NCI-H2196 (cell line): ENCODE data around the gene OR56A5.
"Not testable (repeated sequence)": the region's sequence is repeated elsewhere in the genome, so short reads cannot be mapped to it uniquely, and the experiment has no call there.

ENCODE experiments used
- DNase-seq: peaks from one replicate; lab custom pipeline; 2025; ENCODE audit not compliant: unreplicated experiment; lab: John Stamatoyannopoulos, UW

The OR56A5 gene, protein sequence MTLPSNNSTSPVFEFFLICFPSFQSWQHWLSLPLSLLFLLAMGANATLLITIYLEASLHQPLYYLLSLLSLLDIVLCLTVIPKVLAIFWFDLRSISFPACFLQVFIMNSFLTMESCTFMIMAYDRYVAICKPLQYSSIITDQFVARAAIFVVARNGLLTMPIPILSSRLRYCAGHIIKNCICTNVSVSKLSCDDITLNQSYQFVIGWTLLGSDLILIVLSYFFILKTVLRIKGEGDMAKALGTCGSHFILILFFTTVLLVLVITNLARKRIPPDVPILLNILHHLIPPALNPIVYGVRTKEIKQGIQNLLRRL

DNA sequence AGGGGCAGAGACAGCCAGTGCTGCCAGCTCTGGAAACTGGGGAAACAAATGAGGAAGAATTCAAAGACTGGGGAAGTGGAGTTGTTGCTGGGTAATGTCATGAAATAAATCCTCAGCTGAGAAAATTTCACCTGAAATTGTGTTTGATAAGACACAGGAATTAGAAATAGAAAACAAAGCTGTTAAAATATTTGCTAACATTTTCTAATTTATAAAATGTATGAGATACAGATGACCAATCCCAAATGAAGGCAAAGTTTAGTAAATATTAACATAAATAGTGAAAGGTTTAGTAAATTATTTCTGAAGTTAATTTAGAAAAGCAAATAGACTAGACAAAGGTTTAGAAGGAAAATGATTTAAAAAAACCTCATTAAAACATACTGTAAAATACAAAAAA is at the start of gene OR56A5:
TSS of gene OR56A5 (minus strand) at position 101 of the 400 bp plus-strand sequence. CDS start at position 101, 0 bp downstream.
- no peak for DNase-seq

DNA sequence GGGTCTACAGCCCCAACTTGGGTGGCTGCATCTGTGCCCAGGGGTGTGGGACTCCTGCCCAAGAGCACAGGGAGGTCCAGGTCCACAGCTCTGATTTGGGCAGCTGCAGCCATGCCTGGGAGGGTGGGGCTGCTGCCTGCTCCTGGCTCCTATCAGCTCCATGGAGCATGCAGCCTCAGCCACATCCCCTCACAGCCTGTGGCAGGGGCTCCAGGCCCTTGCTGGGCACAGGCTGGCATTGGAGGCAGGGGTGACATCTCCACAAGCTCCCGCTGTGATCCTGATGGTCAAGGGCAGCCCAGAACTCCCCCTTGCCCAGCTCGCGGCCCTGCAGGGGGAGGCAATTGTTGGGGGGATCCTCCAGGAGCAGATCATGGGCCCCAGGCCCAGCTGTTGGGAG is 44.7 kb upstream of the OR56A5 start:
- DNase-seq: no peak

DNA sequence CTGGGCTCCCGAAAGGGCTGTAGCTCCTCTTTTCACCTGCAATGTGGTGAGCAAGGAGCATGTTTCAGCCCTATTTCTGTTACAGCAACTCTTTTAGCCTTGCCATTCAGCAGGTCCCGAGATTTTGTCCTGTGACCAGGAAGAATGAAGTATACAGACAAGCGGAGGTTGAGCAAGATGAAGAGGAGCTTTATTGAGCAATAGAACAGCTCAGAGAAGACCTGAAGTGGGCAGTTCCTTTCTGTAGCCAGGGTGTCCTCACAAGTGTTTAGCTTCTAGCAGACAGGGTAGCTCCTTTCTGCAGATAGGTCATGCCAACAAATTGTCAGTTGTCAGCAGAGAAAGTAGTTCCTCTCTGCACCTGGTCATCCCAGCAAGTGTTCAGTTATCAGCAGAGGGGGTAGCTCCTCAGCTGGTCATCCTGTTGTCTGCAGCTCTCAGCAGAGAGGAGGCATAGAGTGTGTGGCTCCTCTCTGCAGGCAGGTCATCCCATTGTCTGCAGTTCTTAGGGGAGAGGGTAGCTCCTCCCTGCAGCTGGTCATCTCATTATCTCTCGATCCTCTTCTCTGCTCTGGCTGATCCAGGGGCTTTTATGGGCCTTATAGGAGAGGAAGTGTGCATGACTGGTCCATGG is 43.9 kb upstream of the OR56A5 start:
- DNase-seq: no peak

DNA sequence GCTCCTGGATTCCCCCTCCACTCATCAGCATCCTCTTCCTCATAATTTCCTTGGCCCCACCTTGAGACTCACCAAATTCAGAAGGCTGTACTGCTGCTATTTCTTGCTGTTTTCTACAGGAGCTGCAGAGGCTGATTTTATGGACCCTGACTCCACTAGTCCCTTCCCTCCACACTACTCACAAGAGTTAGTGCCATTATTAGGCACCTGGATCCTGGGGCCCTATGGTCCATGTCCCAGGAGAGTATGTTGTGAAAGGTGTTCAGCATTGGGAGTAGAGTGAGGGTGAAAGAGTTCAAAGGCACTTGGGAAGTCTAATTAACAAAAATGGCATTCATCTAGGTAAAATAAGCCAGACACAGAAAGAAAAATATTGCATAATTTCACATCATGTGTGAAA is 38.6 kb upstream of the OR56A5 start, which contains the start of gene OR56A4:
TSS of gene OR56A4 (minus strand) at position 101 of the 400 bp plus-strand sequence. CDS start 3,954 bp downstream, outside the sequence.
- no peak for DNase-seq

DNA sequence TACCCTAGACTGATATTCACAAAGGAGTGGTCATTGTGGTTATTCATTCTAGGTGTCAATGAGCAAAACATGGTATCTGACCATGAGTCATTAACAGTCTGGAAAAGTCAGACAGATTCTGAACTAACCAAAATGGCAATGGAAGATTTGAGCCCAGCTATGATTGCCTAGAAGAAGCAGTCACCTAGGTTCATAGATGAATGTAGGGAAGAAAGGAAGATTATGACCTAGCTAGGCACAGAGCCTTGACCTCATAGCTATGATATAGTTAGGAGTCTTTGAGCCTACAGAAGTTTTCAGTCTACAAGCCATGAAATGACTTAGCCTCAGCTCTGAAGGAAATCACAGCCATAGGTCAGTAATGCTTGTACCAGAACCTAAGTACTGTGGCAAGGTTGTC is 38.1 kb upstream of the OR56A5 start:
- no peak for DNase-seq

DNA sequence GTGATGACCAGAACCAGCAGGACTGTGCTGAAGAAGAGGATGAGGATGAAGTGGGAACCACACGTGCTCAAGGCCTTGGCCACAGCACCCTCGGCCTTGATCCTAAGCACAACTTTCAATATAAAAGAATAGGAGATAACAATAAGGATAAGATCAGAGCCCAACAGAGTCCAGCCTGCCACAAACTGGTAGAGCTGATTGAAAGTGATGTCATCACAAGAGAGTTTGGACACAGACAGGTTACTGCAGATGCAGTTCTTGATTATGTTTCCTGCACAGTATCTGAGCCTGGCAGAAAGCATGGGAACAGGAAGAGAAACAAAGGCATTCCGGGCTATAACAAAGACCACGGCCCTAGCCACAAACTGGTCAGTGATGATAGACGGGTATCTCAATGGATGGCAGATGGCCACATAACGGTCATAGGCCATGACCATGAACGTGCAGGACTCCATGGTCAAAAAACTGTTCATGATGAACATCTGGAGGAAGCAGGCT is 34.0 kb upstream of the OR56A5 start:
- DNase-seq: no peak

DNA sequence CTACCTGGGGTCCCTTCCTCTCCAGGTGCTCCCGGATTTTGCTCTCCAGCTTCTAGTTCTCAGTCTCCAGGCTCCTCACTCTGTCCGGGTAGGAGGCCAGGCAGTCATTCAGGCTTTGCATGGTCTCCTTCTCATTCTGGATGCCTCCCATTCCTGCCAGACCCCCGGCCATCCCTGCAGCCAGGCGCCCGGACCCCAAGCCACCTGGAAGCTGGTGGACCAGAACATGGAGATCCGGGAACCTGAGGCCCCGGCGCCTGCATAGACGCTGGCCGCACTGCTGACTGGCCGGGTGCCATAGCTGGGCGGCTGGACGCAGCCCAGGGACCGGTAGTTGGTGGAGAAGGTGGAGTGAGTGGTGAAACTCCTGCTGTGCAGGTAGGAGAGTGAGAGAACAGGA is 26.5 kb upstream of the OR56A5 start:
- DNase-seq: no peak

DNA sequence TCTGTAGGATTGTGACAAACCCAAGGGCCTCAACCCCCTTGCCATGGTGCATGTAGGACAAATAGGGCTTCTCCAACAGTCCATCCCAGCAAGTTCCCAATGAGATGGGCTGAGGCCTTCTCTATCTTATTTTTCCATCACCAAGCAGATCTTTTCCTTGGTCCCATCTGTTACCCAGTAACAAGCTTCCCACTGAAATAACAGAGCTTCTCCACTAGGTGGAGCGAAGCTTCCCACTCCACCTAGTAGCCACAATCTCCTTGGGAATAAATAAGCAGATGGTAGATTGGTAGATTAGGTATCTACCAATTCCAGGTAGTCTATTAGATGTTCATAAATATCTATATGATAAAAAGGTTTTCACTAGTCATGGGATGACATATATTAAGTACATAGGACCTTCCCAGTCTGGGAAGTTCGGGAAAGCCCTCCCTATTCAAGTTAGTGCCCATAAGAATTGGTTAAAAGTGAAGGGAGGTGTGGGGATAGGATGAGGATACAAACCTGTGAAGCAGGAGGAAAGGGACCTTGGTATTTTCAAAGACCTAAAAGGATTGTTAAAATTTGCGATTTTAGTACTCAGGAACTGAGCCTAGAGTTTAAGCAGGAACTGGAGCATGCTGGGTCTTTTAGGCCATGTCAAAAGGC is 24.4 kb upstream of the OR56A5 start:
- peak; percentile 2 for DNase-seq

DNA sequence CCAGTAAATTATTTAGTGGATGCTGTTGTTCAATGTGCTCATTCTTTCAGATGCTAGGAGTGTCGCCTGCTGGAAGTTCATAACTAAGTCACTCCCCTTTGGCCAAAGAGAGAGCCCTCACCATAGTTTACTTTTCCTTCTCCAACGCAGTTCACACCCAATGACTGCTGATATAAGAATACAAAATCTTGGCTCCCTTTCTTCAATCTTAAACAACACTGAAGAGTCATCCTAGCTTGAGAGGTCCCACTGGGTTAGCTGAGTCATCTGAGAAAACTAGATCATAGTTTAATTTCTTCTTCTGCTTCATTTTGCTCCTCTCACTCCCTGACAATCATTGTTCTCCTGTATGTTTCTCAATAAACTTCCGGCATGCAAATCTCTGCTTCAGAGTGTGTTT is 23.9 kb upstream of the OR56A5 start:
- no peak for DNase-seq

DNA sequence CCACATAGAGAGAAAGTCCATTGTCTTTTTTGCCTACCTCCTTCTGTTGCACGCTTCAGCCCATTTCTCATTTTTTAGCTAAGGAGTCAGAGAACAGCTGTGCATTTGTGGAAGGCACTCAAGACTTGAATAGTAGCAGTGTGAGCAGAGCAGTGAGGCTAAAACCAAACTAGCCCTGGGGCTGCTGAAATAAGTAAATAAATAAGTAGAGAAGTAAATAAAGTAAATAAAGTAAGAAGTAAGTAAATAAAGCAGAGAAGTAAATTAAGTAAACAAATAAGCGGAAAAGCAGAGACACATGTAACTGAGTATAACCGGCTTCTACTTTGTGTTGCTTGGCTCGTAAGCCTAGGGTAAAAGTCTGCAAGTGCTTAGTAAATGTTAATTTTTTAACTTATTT is 20.9 kb upstream of the OR56A5 start:
- no peak for DNase-seq

DNA sequence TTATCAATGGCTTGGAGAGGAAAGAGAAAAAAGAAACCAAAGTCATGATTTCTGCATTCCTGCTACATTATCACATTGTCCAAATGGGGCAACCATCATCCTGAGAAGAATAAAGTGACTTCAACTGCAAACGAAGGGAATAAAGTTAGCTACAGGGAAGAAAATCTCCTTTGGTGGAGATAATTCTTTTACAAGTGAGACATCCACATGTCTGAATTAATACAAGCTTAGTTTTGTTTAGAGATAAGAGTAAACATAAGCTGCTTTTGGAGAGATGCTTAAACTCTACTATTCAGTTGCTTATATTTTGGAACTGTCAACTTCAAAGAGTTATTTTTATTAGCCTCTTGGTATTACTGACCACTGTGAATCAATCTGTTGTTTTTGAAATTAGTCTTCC is 18.6 kb upstream of the OR56A5 start, which contains the start of gene OR52L1:
TSS of gene OR52L1 (minus strand) at position 101 of the 400 bp plus-strand sequence. CDS start at position 46, 55 bp downstream.
- DNase-seq: no peak

DNA sequence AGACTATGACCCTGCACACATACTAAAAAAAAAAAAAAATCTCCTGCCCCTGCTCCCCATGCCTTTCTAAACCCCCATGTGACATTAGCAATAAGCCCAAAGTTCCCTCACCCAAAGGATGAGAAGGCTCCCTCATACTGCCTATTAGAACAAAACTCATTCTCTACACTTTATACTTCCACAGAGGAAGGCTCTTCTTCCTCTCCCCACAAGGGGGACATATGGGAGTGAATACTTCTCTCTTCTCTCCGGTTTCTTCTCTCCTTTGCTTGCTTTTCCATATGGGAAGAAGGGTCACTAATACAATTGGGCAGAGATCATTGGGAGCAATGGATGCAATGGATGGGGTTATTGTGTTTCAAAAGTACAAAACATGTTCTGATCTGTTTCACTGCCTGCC is 15.1 kb upstream of the OR56A5 start:
- no peak for DNase-seq

DNA sequence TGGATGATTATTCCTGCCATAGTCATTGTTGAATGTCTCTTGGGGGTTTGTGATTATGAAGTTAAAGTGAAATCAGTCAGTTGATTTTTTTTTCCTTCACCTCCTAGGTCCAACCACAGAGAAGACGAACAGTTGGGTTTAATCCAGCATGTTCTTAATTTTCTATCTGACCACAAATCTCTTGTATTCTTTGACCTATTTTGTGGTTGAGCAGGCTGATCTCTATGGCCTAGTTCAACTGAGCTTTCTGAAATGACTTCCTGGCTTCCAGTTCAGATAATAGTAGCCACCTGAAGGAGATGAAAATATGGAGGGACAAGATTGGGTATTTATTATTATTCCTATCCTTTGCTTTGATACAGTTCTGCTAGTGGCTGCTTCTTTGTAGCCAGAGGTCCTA is 5.2 kb upstream of the OR56A5 start:
- no peak for DNase-seq

DNA sequence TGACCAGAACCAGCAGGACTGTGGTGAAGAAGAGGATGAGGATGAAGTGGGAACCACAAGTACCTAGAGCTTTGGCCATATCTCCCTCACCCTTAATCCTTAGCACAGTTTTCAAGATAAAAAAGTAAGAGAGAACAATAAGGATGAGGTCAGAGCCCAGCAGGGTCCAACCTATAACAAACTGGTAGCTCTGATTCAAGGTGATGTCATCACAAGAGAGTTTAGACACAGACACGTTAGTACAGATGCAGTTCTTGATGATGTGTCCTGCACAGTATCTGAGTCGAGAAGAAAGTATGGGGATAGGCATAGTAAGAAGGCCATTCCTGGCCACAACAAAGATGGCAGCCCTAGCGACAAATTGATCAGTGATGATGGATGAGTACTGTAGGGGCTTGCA is 586 bp downstream of the OR56A5 start:
- DNase-seq: no peak

DNA sequence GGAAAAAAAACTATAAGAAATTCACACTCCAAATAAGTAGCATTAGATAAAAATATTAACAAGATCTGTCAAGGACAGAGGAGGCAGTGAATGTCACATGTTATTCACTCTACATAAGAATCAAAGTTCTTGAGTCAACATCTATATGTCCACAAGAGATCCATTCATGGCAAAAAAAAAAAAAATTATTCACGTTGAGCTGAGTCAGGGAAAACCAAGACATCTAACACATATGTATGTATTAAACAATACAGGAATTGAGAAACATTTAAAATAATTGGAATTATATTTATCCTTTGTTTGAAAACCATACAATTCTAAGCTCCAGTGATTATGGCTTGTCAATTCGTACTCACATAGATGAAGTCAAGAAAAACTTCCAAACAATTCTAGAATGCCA is 1.3 kb downstream of the OR56A5 start:
- no peak for DNase-seq

DNA sequence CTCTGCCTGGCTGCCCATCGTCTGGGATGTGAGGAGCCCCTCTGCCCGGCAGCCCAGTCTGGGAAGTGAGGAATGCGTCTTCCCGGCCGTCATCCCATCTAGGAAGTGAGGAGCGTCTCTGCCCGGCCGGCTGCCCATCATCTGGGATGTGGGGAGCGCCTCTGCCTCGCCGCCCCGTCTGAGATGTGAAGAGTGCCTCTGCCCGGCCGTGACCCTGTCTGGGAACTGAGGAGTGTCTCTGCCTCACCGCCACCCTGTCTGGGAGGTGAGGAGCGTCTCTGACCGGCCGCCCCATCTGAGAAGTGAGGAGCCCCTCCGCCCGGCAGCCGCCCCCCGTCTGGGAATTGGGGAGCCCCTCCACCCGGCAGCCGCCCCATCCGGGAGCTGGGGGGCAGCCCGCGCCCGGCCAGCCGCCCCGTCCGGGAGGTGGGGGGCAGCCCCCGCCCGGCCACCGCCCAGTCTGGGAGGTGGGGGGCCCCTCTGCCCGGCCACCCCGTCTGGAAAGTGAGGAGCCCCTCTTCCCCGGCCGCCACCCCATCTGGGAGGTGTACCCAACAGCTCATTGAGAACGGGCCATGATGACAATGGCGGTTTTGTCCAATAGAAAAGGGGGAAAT is 7.5 kb downstream of the OR56A5 start:
- not testable (repeated sequence) for DNase-seq

DNA sequence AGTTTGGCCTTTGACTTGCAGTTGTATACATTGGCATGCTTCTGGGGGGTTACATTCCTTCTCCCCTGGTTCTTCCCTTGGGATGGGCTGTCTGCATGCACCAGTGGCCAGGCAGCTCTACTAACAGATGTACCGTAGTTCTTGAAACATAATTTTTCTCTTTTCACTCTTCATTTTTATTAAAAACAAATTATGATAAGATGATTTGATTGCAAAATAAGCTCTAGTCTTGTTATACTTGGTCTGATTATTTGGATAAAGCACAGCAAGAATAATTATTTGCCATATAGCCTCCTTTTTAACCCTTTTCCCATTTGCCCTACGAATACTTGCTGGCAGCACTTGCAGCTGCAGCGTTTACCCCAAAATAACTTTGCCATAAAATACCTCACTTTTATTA is 12.7 kb downstream of the OR56A5 start:
- DNase-seq: no peak

DNA sequence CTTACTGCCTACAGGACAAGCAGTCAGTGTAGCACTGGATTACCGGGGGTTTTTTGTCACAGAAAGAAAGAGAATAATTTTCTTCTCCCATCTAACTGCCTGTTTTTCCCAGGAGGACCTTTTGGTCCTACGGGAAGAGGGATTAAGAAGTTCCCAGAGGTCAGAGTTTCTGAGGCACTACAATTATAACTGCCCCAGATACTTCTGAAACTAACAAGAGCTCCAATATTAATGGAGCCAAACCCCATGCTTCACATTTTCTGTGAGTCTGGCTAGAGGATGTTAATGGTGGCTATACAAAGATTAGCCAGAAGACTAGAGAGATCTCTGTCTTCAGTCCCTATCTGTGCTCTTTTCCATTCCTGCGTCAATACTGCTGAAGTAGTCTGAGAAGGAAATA is 26.3 kb downstream of the OR56A5 start, which contains the start of gene OR56A3:
TSS of gene OR56A3 (plus strand) at position 301 of the 400 bp plus-strand sequence. CDS start 5,096 bp downstream, outside the sequence.
- no peak for DNase-seq

DNA sequence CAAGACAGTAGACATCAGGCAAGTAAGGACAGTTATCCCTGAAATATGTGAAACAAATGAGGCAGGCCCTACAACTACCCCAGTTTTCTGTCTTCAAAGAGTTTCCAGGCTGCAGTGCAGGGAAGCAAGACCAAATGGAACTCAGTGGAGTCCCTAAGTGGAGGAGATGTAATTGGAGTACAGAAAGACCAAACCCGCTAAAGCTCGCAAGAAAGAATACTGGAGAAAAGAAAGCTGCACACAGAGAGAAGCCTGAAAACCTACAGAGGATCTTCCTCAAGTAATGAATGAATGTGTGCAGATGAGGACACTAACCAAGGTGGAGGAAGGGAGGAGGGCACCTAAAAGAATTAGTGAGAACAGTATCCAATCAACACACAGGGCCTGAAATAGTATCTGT is 27.5 kb downstream of the OR56A5 start:
- no peak for DNase-seq

DNA sequence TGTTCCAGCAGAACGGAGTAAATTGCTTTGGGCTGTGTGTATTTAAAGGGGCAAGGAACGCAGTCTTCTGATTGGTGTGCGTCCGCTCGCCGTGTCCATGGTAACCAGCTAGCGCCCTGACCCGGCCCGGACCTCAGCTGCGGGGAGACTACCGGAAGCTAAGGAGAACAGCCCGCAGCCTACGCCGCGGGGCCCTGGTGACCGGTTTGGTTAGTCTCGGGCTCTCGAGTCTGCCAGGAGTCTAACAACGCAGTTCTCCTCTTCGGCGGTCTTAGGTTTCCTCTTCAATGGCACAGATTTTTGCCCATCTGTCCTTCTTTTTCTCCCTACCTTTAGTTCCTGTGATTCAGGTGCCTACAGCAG is 29.7 kb downstream of the OR56A5 start:
- DNase-seq: no peak

DNA sequence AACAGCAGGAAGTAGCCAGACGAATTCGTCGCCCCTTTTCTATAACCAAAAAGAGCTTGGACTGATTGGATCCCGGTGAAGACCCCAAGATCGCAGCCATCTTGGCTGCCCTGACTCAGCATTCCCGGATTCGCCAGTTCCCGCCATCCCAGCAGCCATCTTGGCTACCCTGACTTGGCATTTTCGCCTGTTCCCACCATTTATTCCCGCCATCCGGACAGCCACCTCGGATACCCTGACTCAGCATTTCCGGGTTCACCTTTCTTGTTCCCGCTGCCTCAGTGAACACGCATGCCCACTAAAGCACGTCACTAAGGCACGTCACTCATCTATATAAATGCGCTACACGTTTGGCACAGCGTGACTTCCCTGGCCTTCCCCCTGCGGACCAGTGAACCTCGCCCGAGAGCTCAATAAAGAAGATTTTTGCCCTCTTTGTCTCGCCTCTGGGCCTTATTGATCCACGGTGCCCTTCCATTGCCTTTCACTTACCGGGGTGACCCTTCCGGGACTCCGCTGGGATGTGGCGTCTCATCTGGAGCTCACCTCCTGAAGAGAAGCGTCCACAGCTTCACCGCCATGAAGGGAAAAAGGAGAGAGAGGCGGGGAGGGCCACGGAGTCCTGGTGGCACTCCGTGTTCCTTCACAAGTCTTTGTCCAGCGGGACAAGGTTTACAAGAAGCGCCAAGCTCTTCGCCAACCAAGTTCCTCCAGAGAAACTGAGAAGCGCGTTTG is 30.3 kb downstream of the OR56A5 start:
- DNase-seq: no peak
